ENCODE data around the gene SECTM1. TPM values are rescaled to one million over a fixed set of nuclear protein-coding genes. Genes with fewer than 3 reads are reported as not detected.

The SECTM1 gene
- total RNA-seq, 1 donor from 2014 or later = not detected

DNA sequence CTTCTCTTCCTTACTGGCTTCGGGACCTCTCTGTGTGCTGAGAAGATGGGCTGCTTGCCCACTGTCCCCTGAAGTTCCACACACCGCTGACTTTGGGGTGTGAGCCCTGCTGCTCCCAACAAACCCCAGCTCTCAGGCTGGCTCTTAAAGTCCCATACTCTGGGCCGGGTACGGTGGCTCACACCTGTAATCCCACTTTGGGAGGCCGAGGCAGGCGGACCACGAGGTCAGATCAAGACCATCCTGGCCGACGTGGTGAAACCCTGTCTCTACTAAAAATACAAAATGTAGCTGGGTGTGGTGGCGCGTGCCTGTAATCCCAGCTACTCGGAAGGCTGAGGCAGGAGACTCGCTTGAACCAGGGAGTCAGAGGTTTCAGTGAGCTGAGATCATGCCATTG is 33.3 kb downstream of the SECTM1 start:
- no peak for DNase-seq (ENCODE audit: low read depth, low spot score)
- Mint-ChIP-seq H3K9me3 (no peaks in the 10 kb centered on the region), H3K27me3 (ENCODE audit: low read depth) (peaks cover 25% of the 10 kb centered on the region), H3K36me3 (ENCODE audit: low read depth) (no peaks in the 10 kb centered on the region), H3K27ac (ENCODE audit: unreplicated experiment) (no peak overlapping the region), H3K4me3 (no peak overlapping the region), H3K4me1 (peaks cover 3% of the 10 kb centered on the region)
- TF ChIP-seq, protein P1, sequence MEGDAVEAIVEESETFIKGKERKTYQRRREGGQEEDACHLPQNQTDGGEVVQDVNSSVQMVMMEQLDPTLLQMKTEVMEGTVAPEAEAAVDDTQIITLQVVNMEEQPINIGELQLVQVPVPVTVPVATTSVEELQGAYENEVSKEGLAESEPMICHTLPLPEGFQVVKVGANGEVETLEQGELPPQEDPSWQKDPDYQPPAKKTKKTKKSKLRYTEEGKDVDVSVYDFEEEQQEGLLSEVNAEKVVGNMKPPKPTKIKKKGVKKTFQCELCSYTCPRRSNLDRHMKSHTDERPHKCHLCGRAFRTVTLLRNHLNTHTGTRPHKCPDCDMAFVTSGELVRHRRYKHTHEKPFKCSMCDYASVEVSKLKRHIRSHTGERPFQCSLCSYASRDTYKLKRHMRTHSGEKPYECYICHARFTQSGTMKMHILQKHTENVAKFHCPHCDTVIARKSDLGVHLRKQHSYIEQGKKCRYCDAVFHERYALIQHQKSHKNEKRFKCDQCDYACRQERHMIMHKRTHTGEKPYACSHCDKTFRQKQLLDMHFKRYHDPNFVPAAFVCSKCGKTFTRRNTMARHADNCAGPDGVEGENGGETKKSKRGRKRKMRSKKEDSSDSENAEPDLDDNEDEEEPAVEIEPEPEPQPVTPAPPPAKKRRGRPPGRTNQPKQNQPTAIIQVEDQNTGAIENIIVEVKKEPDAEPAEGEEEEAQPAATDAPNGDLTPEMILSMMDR (conservative IDR thresholded peaks at IDR 0.05) = no peak

DNA sequence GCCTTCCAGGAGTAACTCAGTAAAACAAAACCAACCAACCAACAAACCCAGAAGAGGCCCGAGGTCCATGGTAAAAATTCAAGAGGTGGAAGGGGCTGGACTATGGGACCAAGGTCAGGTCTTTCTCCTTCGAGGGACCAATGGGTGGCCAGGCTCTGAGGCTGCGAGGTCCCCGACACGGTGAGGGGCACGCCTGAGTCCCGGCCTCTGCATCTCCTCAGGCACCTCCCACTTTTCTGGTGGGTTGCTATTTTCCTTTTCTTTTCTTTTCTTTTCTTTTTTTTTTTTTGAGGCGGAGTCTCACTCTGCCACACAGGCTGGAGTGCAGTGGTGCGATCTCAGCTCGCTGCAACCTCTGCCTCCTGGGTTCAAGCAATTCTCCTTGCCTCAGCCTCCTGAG is 34.1 kb downstream of the SECTM1 start:
- DNase-seq (ENCODE audit: low read depth, low spot score) = no peak

DNA sequence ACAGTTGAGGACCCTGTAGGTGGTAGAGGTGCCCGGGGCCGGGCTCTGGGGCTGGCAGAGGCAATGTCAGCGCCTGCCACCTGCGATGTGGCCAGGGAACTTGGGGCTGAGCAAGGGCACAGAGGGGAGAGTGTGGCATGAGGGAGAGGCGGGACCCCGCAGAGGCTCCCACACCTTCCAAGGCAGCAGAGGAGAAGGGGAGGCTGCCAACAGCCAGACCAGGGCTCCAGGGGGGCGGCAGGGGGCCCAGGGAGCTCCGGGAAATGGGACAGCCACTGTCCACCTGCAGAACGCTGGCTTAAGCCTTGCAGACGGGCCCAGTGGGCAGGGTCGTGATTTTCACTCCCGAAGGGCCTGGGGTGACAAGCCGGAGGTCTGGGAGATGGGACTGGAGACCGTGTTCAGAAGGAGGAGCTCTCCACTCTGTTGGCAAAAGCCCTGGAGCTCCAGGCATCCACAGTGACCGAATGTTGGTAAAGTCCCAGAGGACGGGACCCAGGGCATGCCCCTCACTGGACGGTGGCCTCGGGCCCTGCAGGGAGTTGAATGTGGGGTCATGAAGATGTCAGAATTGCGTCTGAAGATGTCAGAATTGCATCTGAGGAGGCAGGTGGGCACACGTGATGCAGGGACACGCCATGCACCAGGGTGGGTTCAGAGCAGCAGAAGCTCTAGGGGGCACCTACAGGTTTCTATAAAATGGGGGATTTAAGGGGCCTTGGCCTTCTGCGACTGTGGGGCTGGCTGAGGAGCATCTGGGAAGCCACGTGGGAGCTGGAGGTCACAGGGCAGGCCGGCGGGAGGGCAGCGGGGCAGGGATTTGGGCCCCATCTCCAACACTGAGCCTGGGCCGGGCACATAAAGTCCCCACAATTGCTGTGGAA is 34.8 kb downstream of the SECTM1 start:
- Mint-ChIP-seq H3K27ac (ENCODE audit: unreplicated experiment) (no peak overlapping the region), H3K36me3 (ENCODE audit: low read depth) (no peaks in the 10 kb centered on the region), H3K4me1 (peaks cover 10% of the 10 kb centered on the region), H3K4me3 (no peak overlapping the region), H3K9me3 (no peaks in the 10 kb centered on the region), H3K27me3 (ENCODE audit: low read depth) (peaks cover 31% of the 10 kb centered on the region)
- DNase-seq (ENCODE audit: low read depth, low spot score) = no peak
- TF ChIP-seq, protein P1 (conservative IDR thresholded peaks at IDR 0.05) = no peak

More for the DNA sequence above, 34.1 kb downstream of the SECTM1 start:
- TF ChIP-seq, protein P1 (conservative IDR thresholded peaks at IDR 0.05) = no peak
- Mint-ChIP-seq H3K9me3 (no peaks in the 10 kb centered on the region), H3K36me3 (ENCODE audit: low read depth) (no peaks in the 10 kb centered on the region), H3K4me1 (peaks cover 6% of the 10 kb centered on the region), H3K4me3 (no peak overlapping the region), H3K27ac (ENCODE audit: unreplicated experiment) (no peak overlapping the region), H3K27me3 (ENCODE audit: low read depth) (peaks cover 29% of the 10 kb centered on the region)

DNA sequence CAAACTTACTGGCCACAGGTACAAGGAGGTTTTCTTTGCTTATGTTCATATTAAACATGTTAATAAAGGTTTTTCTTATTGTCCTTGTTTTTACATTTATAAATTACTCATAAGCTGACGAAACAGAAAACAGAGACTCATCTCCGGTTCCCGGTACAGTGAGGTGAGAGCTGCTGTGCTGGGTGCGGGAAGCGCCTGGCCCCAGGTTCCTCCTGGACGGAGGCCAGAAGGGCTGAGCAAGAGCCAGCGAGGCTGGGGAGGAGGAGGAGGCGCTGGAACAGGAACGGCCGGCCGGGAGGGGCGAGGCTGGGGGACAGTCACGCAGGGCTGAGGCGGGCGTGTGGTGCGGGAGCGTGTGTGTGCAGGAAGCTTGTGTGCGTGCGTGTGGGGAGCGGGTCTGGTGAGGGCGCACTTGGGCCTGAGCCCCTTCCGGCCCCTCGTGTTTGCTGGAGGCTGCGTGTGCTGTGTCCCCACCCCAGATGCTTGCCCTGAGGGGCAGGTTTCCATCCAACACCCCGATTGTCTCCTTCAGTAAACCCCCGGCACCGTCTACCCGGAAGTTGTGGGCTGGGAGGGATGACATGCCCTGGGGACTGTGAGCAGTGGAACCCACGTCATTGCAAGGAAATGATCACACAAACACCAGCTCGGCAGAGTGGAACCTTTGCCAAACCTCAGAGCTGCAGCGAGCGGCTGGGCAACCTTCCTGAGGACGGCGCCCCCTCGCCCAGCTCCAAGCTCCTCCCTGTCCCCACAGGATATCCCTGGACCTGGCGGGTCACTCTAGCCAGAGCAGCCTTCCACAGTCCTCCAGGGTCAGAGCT is 35.6 kb downstream of the SECTM1 start:
- Mint-ChIP-seq H3K36me3 (ENCODE audit: low read depth) (no peaks in the 10 kb centered on the region), H3K4me1 (peaks cover 14% of the 10 kb centered on the region), H3K9me3 (no peaks in the 10 kb centered on the region), H3K27me3 (ENCODE audit: low read depth) (peaks cover 34% of the 10 kb centered on the region), H3K4me3 (no peak overlapping the region), H3K27ac (ENCODE audit: unreplicated experiment) (no peak overlapping the region)
- no peak for DNase-seq (ENCODE audit: low read depth, low spot score)
- TF ChIP-seq, protein P1 (conservative IDR thresholded peaks at IDR 0.05) = no peak

DNA sequence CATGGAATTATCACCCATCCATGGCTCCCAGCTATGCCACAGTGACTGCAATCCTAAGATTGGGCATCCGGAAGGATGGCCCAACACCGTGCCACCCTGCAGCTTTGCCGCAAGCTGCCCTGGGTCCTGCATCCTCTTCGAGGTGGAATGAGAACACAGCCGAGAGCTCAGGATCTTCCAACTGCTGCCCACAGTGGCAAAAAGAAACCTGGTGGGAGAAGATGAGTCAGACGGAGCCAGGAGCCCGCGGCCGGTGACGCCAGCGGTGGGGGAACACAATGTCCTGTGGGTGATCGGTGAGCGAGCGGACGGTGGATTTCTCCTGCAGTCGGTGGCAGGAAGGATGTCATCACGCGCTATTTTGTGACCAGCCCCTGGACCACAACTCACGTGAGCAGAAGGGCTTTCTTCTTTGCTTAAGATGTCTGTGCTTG is 36.3 kb downstream of the SECTM1 start:
- no peaks in the 10 kb centered on the region for H3K9me3 Mint-ChIP-seq
- H3K27me3 Mint-ChIP-seq (ENCODE audit: low read depth) = peaks cover 34% of the 10 kb centered on the region
- peaks cover 19% of the 10 kb centered on the region for H3K4me1 Mint-ChIP-seq
- TF ChIP-seq, protein P1 (conservative IDR thresholded peaks at IDR 0.05) = no peak
- H3K27ac Mint-ChIP-seq (ENCODE audit: unreplicated experiment) = no peak overlapping the region
- no peaks in the 10 kb centered on the region for H3K36me3 Mint-ChIP-seq (ENCODE audit: low read depth)
- H3K4me3 Mint-ChIP-seq = no peak overlapping the region
- DNase-seq (ENCODE audit: low read depth, low spot score) = no peak
